Measurements from ENCODE around the gene C2CD2. TPM values are rescaled to one million over a fixed set of nuclear protein-coding genes. Genes with fewer than 3 reads are reported as not detected.

Gene C2CD2
- total and polyA plus RNA-seq, 2 of the 8 experiments (the other 6 are each of a cell fraction or from before 2014, with no cell fraction given): 10.4 to 13.0 TPM

- Histone ChIP-seq H3K14ac (ENCODE audit: insufficient read length) (no peak overlapping the region), H2BK20ac (ENCODE audit: low read length) (no peak overlapping the region), H3K79me1 (ENCODE audit: low read depth, low read length) (peaks cover 9% of the 10 kb centered on the region; the same call in 1 of the 2 replicates), H4K20me1 (replicated peaks in 1 of 2; ENCODE audit: control insufficient read depth in 1 of 2, insufficient read depth in 2 of 2, low read length in 2 of 2) (peaks cover 0 to 7% of the 10 kb centered on the region in 2 experiments), H3K79me2 (ENCODE audit: control insufficient read depth in 1 of 2, insufficient read depth in 2 of 2, low read length in 2 of 2) (peaks cover 0 to 36% of the 10 kb centered on the region in 2 experiments; a peak in 2 of 4 replicates), H2BK5ac (ENCODE audit: low read depth, low read length) (no peak overlapping the region), H3K27me3 (replicated peaks in 1 of 4; ENCODE audit: control insufficient read depth in 3 of 4, extremely low read depth in 1 of 4, insufficient read depth in 3 of 4, low read length in 3 of 4) (no peaks in the 10 kb centered on the region), H3K36me3 (ENCODE audit: control insufficient read depth in 2 of 4, insufficient read depth in 4 of 4, low read length in 3 of 4) (no peaks in the 10 kb centered on the region), H4K8ac (ENCODE audit: extremely low read depth, insufficient read depth, low read length) (no peak overlapping the region), H2AFZ (ENCODE audit: low read length) (no peak overlapping the region), H3K23me2 (ENCODE audit: low read depth, low read length) (peaks cover 4% of the 10 kb centered on the region; the same call in 1 of the 2 replicates), H3K4ac (replicated peaks; ENCODE audit: insufficient read length, low read depth, low read length) (no peak overlapping the region), H4K5ac (ENCODE audit: insufficient read length, low read depth, low read length) (no peak overlapping the region), H3K4me3 (ENCODE audit: extremely low read depth in 1 of 4, insufficient read depth in 2 of 4, low read depth in 3 of 4, low read length in 4 of 4) (no peak overlapping the region), H2BK120ac (replicated peaks; ENCODE audit: low read depth, low read length) (no peak overlapping the region), H3K9me3 (ENCODE audit: insufficient read depth in 2 of 2, low read depth in 1 of 2, low read length in 1 of 2) (no peaks in the 10 kb centered on the region), H3K23ac (ENCODE audit: insufficient read length) (no peak overlapping the region), H2BK15ac (ENCODE audit: low read length) (no peak overlapping the region), H3K56ac (replicated peaks; ENCODE audit: insufficient read length, low read depth, low read length) (no peak overlapping the region), H2BK12ac (ENCODE audit: low read depth, low read length) (no peak overlapping the region), H3K18ac (ENCODE audit: extremely low read depth, low read length) (no peak overlapping the region), H3K4me2 (ENCODE audit: insufficient read depth in 1 of 2, low read depth in 2 of 2, low read length in 2 of 2) (no peak overlapping the region), H3K4me1 (replicated peaks in 1 of 4; ENCODE audit: control insufficient read depth in 3 of 4, insufficient read depth in 4 of 4, low read length in 3 of 4) (peaks cover 0 to 12% (median 0%) of the 10 kb centered on the region in 4 experiments; a peak in 4 of 7 replicates), H3K9ac (replicated peaks in 1 of 4; ENCODE audit: extremely low read depth in 1 of 4, low read depth in 3 of 4, low read length in 3 of 4) (no peak overlapping the region), H4K91ac (replicated peaks; ENCODE audit: insufficient read length, low read length) (no peak overlapping the region), H2AK5ac (ENCODE audit: low read depth, low read length) (no peak overlapping the region), H3K27ac (ENCODE audit: low read depth, low read length) (no peak overlapping the region)
- no peak for FAIRE-seq
- WGBS, 2 experiments (ENCODE audit: extremely low coverage in 1 of 2, insufficient coverage in 1 of 2, insufficient read length in 1 of 2, insufficient replicate concordance in 2 of 2, low coverage in 1 of 2, low lambda C conversion rate in 2 of 2, missing lambda C conversion rate in 1 of 2): 92% methylated on average over 8 of the region's 8 CpGs; no CpG with 5 or more reads in 1 of the 2 experiments
- CTCF ChIA-PET (ENCODE audit: partially characterized antibody): interaction anchor here (0.9 to 1.7 kb wide), 6 partner anchors 9 to 243 kb away, joined by 3 to 4 read pairs (median 3); no protein-coding TSS in a partner anchor
- POLR2A ChIA-PET (ENCODE audit: partially characterized antibody): interaction anchor here (0.6 to 0.9 kb wide), 2 partner anchors 8 to 24 kb away, joined by 3 read pairs; no protein-coding TSS in a partner anchor
- DNase-seq (ENCODE audit: low read depth in 1 of 2, low spot score in 2 of 2): no peak
- TF ChIP-seq TCF12 (IDR thresholded peaks at IDR 0.05; ENCODE audit: low read depth, low read length) (no peak), GTF2F1 (IDR thresholded peaks at IDR 0.05; ENCODE audit: borderline replicate concordance, low read depth, low read length) (no peak), CEBPB (IDR thresholded peaks at IDR 0.05; ENCODE audit: low read depth, low read length) (no peak), SAP30 (IDR thresholded peaks at IDR 0.05; ENCODE audit: insufficient read depth, insufficient replicate concordance, low read length) (no peak), SP4 (IDR thresholded peaks at IDR 0.05; ENCODE audit: low read length) (no peak), POU5F1 (IDR thresholded peaks at IDR 0.05; ENCODE audit: low read depth, low read length) (no peak), BACH1 (IDR thresholded peaks at IDR 0.05; ENCODE audit: low read length) (no peak), POLR2A (IDR thresholded peaks at IDR 0.05; ENCODE audit: control extremely low read depth in 1 of 2, low read depth in 2 of 2, low read length in 2 of 2) (no peak), SP1 (IDR thresholded peaks at IDR 0.05; ENCODE audit: low read depth, low read length) (no peak), SP2 (IDR thresholded peaks at IDR 0.05; ENCODE audit: low read length) (no peak), SIRT6 (IDR thresholded peaks at IDR 0.05; ENCODE audit: low read length) (no peak), GABPA (IDR thresholded peaks at IDR 0.05; ENCODE audit: borderline replicate concordance, insufficient read depth, low read length) (no peak), CHD2 (IDR thresholded peaks at IDR 0.05; ENCODE audit: low read length) (no peak), CTBP2 (IDR thresholded peaks at IDR 0.05; ENCODE audit: borderline replicate concordance, insufficient read depth, insufficient read length, low read length) (no peak)
- TF ChIP-seq, protein P1, sequence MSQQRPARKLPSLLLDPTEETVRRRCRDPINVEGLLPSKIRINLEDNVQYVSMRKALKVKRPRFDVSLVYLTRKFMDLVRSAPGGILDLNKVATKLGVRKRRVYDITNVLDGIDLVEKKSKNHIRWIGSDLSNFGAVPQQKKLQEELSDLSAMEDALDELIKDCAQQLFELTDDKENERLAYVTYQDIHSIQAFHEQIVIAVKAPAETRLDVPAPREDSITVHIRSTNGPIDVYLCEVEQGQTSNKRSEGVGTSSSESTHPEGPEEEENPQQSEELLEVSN (IDR thresholded peaks at IDR 0.05): no peak
These were observed 78.7 kb downstream of the C2CD2 start for GRCh38 chr21:41875086-41875485.
